D721Med (cell line): ENCODE data around the gene NLGN1.

ENCODE experiments used
- DNase-seq: peaks from one replicate; pipeline ENCODE4 v3.0.0; 2011; ENCODE audit warnings: low spot score; ENCODE audit not compliant: insufficient read length
- FAIRE-seq: peaks from 2 replicates; lab custom pipeline; 2011; peaks lifted over from hg19 to GRCh38; lab: Jason Lieb, UNC
- CTCF ChIP-seq: IDR thresholded peaks from 2 replicates; pipeline ENCODE4 v1.5.1; 2012; ENCODE audit warnings: mild to moderate bottlenecking, control low read depth; ENCODE audit not compliant: insufficient read depth; ENCODE audit errors: missing control alignments

NLGN1 gene

GRCh38 chr3:173739726-173740125, 342.2 kb downstream of the NLGN1 start:
- DNase-seq, result no peak
- no peak for TF ChIP-seq CTCF
- no peak for FAIRE-seq

GRCh38 chr3:173742491-173742890, 344.9 kb downstream of the NLGN1 start:
- no peak for DNase-seq
- no peak for FAIRE-seq
- TF ChIP-seq CTCF, result no peak

GRCh38 chr3:173743111-173743510, 345.6 kb downstream of the NLGN1 start:
- no peak for TF ChIP-seq CTCF
- DNase-seq (no peak), FAIRE-seq (no peak)

- no peak for FAIRE-seq
- no peak for TF ChIP-seq CTCF
- no peak for DNase-seq
Measured at GRCh38 chr3:173743516-173743915, 346.0 kb downstream of the NLGN1 start.

GRCh38 chr3:173744479-173744878, 346.9 kb downstream of the NLGN1 start:
- no peak for TF ChIP-seq CTCF
- DNase-seq (no peak), FAIRE-seq (no peak)

GRCh38 chr3:173744895-173745294, 347.4 kb downstream of the NLGN1 start:
- no peak for TF ChIP-seq CTCF
- DNase-seq (no peak), FAIRE-seq (no peak)

GRCh38 chr3:173745952-173746682, 348.6 kb downstream of the NLGN1 start:
- TF ChIP-seq CTCF, result no peak
- DNase-seq (no peak), FAIRE-seq (no peak)
